ENCODE data around the gene PDE4D.

DNA sequence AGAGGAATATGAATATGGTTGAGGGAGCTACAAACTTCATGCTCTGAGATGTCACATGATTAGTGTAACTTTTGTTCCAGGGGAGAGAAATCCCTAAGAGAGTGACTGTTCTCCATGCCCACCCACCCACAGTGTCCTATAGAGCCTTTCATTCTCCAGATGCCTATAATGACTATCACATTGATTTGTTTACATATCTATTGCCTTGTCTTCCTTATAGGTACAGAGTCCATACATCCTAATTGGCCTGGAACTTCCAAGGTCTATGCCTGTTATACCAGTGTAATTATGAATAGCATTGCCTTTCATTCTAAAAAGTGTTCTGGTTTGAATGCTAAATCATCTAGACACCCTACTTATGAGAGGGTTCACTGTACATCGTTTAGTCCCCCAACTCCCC is 835.3 kb downstream of the PDE4D start:
- TF ChIP-seq, protein P1, sequence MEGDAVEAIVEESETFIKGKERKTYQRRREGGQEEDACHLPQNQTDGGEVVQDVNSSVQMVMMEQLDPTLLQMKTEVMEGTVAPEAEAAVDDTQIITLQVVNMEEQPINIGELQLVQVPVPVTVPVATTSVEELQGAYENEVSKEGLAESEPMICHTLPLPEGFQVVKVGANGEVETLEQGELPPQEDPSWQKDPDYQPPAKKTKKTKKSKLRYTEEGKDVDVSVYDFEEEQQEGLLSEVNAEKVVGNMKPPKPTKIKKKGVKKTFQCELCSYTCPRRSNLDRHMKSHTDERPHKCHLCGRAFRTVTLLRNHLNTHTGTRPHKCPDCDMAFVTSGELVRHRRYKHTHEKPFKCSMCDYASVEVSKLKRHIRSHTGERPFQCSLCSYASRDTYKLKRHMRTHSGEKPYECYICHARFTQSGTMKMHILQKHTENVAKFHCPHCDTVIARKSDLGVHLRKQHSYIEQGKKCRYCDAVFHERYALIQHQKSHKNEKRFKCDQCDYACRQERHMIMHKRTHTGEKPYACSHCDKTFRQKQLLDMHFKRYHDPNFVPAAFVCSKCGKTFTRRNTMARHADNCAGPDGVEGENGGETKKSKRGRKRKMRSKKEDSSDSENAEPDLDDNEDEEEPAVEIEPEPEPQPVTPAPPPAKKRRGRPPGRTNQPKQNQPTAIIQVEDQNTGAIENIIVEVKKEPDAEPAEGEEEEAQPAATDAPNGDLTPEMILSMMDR (IDR thresholded peaks at IDR 0.05; ENCODE audit: low read length), result no peak
- TF ChIP-seq EZH2phosphoT487 (IDR thresholded peaks at IDR 0.05; ENCODE audit: low read length) (no peak), EZH2 (optimal IDR thresholded peaks at IDR 0.05; ENCODE audit: low read depth, low read length) (no peak)

All from MM.1S (cell line).